Activated naive CD8-positive, alpha-beta T cell treated with anti-CD3 and anti-CD28 coated beads for 36 hours (primary cell): ENCODE measurements around the gene CCDC73. TPM values are rescaled to one million over a fixed set of nuclear protein-coding genes. Genes with fewer than 3 reads are reported as not detected.
A peak's percentile ranks its signal among the peaks of the same experiment; 100 is the strongest.
"Not testable (repeated sequence)": the region's sequence is repeated elsewhere in the genome, so short reads cannot be mapped to it uniquely, and the experiment has no call there.

Source experiments
- DNase-seq: peaks from one replicate; pipeline ENCODE4 v3.0.0; 2021
- H3K27ac Mint-ChIP-seq: one replicate; pipeline ENCODE4 v1.8.0; 2022; ENCODE audit warnings: mild to moderate bottlenecking, moderate library complexity, mixed read lengths
- H3K27me3 Mint-ChIP-seq: one replicate; pipeline ENCODE4 v1.8.0; 2022; ENCODE audit warnings: mild to moderate bottlenecking, mixed read lengths
- H3K36me3 Mint-ChIP-seq: one replicate; pipeline ENCODE4 v1.8.0; 2021; ENCODE audit warnings: mild to moderate bottlenecking, mixed read lengths
- H3K4me1 Mint-ChIP-seq: one replicate; pipeline ENCODE4 v1.8.0; 2021; ENCODE audit warnings: mixed read lengths
- H3K4me3 Mint-ChIP-seq: one replicate; pipeline ENCODE4 v1.8.0; 2022; ENCODE audit warnings: mild to moderate bottlenecking, moderate library complexity, mixed read lengths
- H3K9me3 Mint-ChIP-seq: one replicate; pipeline ENCODE4 v1.8.0; 2022; ENCODE audit warnings: mixed read lengths
- total RNA-seq, 2 experiments: library from RNA; stranded (reverse); gene quantifications; one replicate each; pipeline ENCODE4 v1.2.3, GENCODE V29; 2021

Gene CCDC73
- under 1 TPM in 1 of 2 experiments, not detected in 1; 0.20 TPM for total RNA-seq

- H3K4me3 Mint-ChIP-seq: no peak within 1 kb of the TSS
- no peak within 1 kb of the TSS for H3K27ac Mint-ChIP-seq
- DNase-seq: no peak
- peaks cover 3% of the 10 kb centered on the region for H3K4me1 Mint-ChIP-seq
- H3K27me3 Mint-ChIP-seq: no peaks in the 10 kb centered on the region
- H3K9me3 Mint-ChIP-seq: no peaks in the 10 kb centered on the region
- H3K36me3 Mint-ChIP-seq: no peaks in the 10 kb centered on the region
Observed at GRCh38 chr11:32794439-32794838, at the start of gene CCDC73. Gene CCDC73 (minus strand): TSS chr11:32794662. CDS start chr11:32760243, 34,419 bp downstream.

- H3K27ac Mint-ChIP-seq: no peak overlapping the region
- no peaks in the 10 kb centered on the region for H3K36me3 Mint-ChIP-seq
- no peaks in the 10 kb centered on the region for H3K9me3 Mint-ChIP-seq
- no peaks in the 10 kb centered on the region for H3K4me1 Mint-ChIP-seq
- H3K4me3 Mint-ChIP-seq: no peak overlapping the region
- no peak for DNase-seq
- H3K27me3 Mint-ChIP-seq: peaks cover 4% of the 10 kb centered on the region
Observed at GRCh38 chr11:32843544-32843943, 49.1 kb upstream of the CCDC73 start.

- Mint-ChIP-seq H3K9me3 (no peaks in the 10 kb centered on the region), H3K27ac (no peak overlapping the region), H3K4me3 (no peak overlapping the region), H3K27me3 (peaks cover 8% of the 10 kb centered on the region), H3K36me3 (no peaks in the 10 kb centered on the region), H3K4me1 (no peaks in the 10 kb centered on the region)
- DNase-seq: no peak
Observed at GRCh38 chr11:32840587-32840986, 46.1 kb upstream of the CCDC73 start.

- Mint-ChIP-seq H3K4me3 (no peak overlapping the region), H3K27me3 (peaks cover 8% of the 10 kb centered on the region), H3K9me3 (no peaks in the 10 kb centered on the region), H3K27ac (no peak overlapping the region), H3K4me1 (no peaks in the 10 kb centered on the region), H3K36me3 (no peaks in the 10 kb centered on the region)
- DNase-seq: no peak
Observed at GRCh38 chr11:32839308-32839707, 44.8 kb upstream of the CCDC73 start.

DNA sequence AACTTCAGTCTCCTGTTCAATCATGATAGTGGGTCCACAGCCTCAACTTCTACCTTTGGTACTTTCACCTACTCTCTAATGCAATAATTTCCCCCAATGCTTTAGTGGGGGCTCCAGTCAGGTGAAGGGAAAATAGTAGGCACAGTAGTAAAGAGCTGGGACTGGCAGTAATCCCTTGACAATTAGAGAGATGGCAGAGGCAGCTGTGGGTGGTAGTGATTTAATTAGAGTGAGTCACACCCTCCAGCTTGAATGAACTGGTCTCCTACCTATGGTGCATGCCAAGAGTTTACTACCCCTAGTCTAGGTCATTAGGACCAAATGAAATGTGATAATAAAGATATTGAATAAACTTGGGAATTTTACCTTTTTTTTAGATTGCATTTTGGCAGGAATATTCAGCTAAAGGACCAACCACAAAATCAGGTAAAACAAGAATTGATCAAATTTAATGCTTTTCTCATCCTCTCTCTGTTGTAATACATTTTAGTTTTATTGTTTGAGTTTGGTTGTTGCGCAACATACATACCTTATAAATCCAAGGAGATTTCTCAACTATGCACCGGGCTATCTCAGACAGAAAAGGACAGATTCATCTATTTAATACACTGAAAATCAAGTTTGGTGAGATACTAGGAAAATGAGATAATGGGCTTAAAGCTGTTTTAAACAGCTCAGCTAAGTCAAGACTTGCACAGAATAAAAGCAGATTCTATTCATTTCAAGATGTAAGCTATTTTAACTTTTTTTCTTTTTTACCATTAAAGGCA is 44.2 kb upstream of the CCDC73 start:
- no peaks in the 10 kb centered on the region for H3K36me3 Mint-ChIP-seq

DNA sequence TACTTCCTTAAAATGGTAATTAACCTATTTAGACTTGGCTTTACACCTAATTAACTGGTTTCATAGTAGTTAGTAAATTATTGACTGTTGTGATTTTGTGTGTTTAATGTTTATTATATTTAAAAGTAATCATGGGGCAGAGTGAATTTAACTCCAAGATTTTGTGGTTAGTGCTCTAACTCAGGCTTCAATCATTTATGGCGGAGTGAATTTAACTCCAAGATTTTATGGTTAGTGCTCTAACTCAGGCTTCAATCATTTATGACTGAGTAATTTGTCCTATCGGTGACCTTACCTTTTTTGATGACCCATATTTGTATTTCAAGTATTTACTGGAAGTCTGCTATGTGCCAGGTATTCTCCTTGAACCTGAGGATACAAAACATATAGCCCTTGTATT is 42.5 kb upstream of the CCDC73 start:
- peaks cover 20% of the 10 kb centered on the region for H3K27me3 Mint-ChIP-seq
- no peaks in the 10 kb centered on the region for H3K9me3 Mint-ChIP-seq
- DNase-seq: no peak
- no peaks in the 10 kb centered on the region for H3K36me3 Mint-ChIP-seq
- no peaks in the 10 kb centered on the region for H3K4me1 Mint-ChIP-seq
- H3K27ac Mint-ChIP-seq: no peak overlapping the region
- no peak overlapping the region for H3K4me3 Mint-ChIP-seq

More for the DNA sequence above, 44.2 kb upstream of the CCDC73 start:
- Mint-ChIP-seq H3K4me1 (no peaks in the 10 kb centered on the region), H3K4me3 (no peak overlapping the region), H3K27ac (no peak overlapping the region), H3K27me3 (peaks cover 8% of the 10 kb centered on the region), H3K9me3 (no peaks in the 10 kb centered on the region)
- no peak for DNase-seq

DNA sequence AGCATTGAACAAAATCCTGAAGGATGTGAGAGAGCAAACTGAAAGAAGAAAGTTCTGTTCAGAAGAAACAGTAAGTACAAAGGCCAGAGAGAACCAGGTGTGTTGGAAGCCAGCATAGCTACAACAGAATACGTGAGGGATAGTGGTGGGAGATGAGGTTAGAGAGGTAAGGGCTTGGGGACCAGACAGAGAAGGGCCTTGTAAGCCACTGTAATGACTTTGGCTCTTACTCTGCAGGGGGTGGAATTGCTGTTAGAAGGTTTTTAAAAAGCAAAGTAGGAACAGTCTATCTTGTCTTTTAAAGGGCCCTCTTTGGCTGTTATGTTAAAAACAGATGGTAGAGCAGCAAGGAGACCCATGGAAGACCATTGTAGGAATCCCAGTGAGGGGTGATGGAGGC is 39.5 kb upstream of the CCDC73 start:
- no peak for DNase-seq
- Mint-ChIP-seq H3K27ac (no peak overlapping the region), H3K36me3 (no peaks in the 10 kb centered on the region), H3K27me3 (peaks cover 40% of the 10 kb centered on the region), H3K9me3 (no peaks in the 10 kb centered on the region), H3K4me3 (no peak overlapping the region), H3K4me1 (peaks cover 14% of the 10 kb centered on the region)

- Mint-ChIP-seq H3K9me3 (no peaks in the 10 kb centered on the region), H3K4me1 (peaks cover 16% of the 10 kb centered on the region), H3K4me3 (no peak overlapping the region), H3K27me3 (peaks cover 44% of the 10 kb centered on the region), H3K27ac (no peak overlapping the region), H3K36me3 (no peaks in the 10 kb centered on the region)
- DNase-seq: no peak
Observed at GRCh38 chr11:32831221-32831620, 36.8 kb upstream of the CCDC73 start.

DNA sequence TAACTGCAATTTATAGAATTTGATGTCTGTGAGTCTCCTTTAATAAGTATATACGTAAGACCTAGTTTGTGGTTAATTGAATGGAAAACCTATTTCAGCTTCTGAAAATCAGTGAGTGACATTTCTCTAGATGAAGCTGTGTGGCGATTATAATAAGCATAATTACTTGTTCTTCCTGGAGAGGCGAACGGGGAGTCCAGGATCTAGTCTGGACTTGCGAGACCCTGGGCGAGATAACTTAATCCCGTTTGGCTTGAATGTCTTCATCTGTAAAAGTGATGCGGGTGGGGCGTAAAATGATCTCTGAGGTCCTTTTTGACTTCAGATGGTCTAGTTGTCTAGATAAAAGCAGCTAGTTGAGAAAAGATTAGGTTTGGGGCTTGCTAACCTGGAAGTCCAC is 36.3 kb upstream of the CCDC73 start:
- Mint-ChIP-seq H3K27ac (no peak overlapping the region), H3K4me1 (peaks cover 16% of the 10 kb centered on the region)
- DNase-seq: no peak

GRCh38 chr11:32830413-32830738 is 35.9 kb upstream of the CCDC73 start:
- Mint-ChIP-seq H3K27ac (peak overlapping the region; percentile 34), H3K4me3 (peak overlapping the region; percentile 69), H3K9me3 (no peaks in the 10 kb centered on the region), H3K36me3 (no peaks in the 10 kb centered on the region), H3K4me1 (peaks cover 16% of the 10 kb centered on the region), H3K27me3 (peaks cover 44% of the 10 kb centered on the region)
- no peak for DNase-seq

More for the DNA sequence above, 36.3 kb upstream of the CCDC73 start:
- no peaks in the 10 kb centered on the region for H3K9me3 Mint-ChIP-seq
- peaks cover 44% of the 10 kb centered on the region for H3K27me3 Mint-ChIP-seq
- H3K36me3 Mint-ChIP-seq: no peaks in the 10 kb centered on the region
- H3K4me3 Mint-ChIP-seq: peak overlapping the region; percentile 69

- Mint-ChIP-seq H3K27me3 (peaks cover 44% of the 10 kb centered on the region), H3K4me1 (peaks cover 16% of the 10 kb centered on the region), H3K4me3 (peak within 1 kb of the TSS; percentile 92), H3K9me3 (no peaks in the 10 kb centered on the region), H3K36me3 (no peaks in the 10 kb centered on the region), H3K27ac (peak within 1 kb of the TSS; percentile 89)
- DNase-seq: peak; percentile 69
Observed at GRCh38 chr11:32829680-32830412, 35.4 kb upstream of the CCDC73 start, which contains the start of gene PRRG4. Gene PRRG4 (plus strand): TSS chr11:32829927. CDS start chr11:32830530, 603 bp downstream.

GRCh38 chr11:32829157-32829679 is 34.8 kb upstream of the CCDC73 start:
- Mint-ChIP-seq H3K4me1 (peaks cover 16% of the 10 kb centered on the region), H3K36me3 (no peaks in the 10 kb centered on the region), H3K27ac (peak overlapping the region; percentile 89), H3K27me3 (peaks cover 44% of the 10 kb centered on the region), H3K4me3 (peak overlapping the region; percentile 92), H3K9me3 (no peaks in the 10 kb centered on the region)
- DNase-seq: no peak

GRCh38 chr11:32827276-32827675 is 32.8 kb upstream of the CCDC73 start:
- Mint-ChIP-seq H3K9me3 (no peaks in the 10 kb centered on the region), H3K27ac (no peak overlapping the region), H3K4me1 (peaks cover 19% of the 10 kb centered on the region), H3K4me3 (no peak overlapping the region), H3K27me3 (peaks cover 34% of the 10 kb centered on the region), H3K36me3 (no peaks in the 10 kb centered on the region)
- DNase-seq: no peak

DNA sequence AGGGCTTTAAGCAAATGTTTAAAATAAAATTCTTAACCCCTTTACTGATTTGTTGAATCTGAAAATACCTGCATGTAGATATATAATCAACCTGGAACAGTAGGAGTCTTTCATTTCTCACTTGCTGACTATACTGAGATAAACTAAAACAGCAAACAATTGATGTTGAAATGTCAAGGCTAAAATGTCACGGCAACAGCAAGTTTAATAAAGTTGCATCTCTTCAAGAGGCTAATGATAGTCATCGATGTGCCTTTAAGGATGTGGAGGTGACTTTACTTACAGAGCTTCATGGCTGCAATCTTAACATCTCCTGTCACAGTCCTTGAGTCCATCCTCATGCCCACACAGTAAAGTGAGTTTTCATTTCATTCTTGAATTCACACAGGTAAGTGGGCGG is 31.7 kb upstream of the CCDC73 start:
- Mint-ChIP-seq H3K36me3 (no peaks in the 10 kb centered on the region), H3K4me1 (peaks cover 26% of the 10 kb centered on the region)

DNA sequence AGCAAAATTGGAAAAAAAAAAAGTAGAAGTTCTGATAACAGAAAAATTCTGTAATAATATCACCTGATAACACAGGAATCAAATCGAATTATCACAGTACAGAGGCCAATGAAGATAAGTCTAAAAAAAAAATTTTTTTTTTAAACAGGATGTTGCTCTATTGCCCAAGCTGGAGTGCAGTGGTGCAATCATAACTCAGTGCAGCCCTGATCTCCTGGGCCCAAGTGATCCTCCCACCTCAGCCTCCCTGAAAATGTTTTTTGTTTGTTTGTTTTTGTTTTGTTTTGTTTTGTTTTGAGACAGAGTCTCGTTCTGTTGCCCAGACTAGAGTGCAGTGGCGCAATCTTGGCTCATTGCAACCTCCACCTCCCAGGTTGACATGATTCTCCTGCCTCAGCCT is 29.2 kb upstream of the CCDC73 start:
- H3K36me3 Mint-ChIP-seq, H3K27ac Mint-ChIP-seq, H3K9me3 Mint-ChIP-seq, DNase-seq, H3K4me3 Mint-ChIP-seq: not testable (repeated sequence)
- H3K4me1 Mint-ChIP-seq: peaks cover 14% of the 10 kb centered on the region
- H3K27me3 Mint-ChIP-seq: peaks cover 12% of the 10 kb centered on the region

More for the DNA sequence above, 31.7 kb upstream of the CCDC73 start:
- H3K4me3 Mint-ChIP-seq: no peak overlapping the region
- no peak for DNase-seq
- H3K27ac Mint-ChIP-seq: no peak overlapping the region
- H3K27me3 Mint-ChIP-seq: peaks cover 24% of the 10 kb centered on the region
- no peaks in the 10 kb centered on the region for H3K9me3 Mint-ChIP-seq
